K562 (cell line): ENCODE measurements around the gene SGMS1. TPM values are rescaled to one million over a fixed set of nuclear protein-coding genes. Genes with fewer than 3 reads are reported as not detected.

ENCODE experiments used
- ATAC-seq: fragments of 200-7000 bp; cut with Tn5 transposase; 3 replicates; pipeline ENCODE4 v1.9.1; 2020; ENCODE audit warnings: moderate library complexity
- BruUV-seq: library from RNA; stranded (reverse); fragments of 400-500 nt; replicated peaks from 2 replicates; lab custom pipeline; 2021; lab: Mats Ljungman, UMichigan
- CTCF ChIA-PET: fragments of 300-600 bp; formaldehyde crosslinking; extraction: SDS; loops from one replicate; lab custom pipeline; 2021; ENCODE audit warnings: low intra/inter-chr PET ratio; lab: Yijun Ruan, JAX
- POLR2A ChIA-PET: fragments of 300-600, 350-650 bp; sonication (Branson Sonifier 250); formaldehyde crosslinking; extraction: SDS; loops from one replicate; lab custom pipeline; 2021; ENCODE audit warnings: antibody characterized with exemption, inconsistent platforms; lab: Yijun Ruan, JAX
- DNase-seq, 4 experiments: peaks; one replicate each; pipeline versions ENCODE4 v3.0.0 to v3.0.0-alpha.2; 2011 to 2018; ENCODE audit warnings: low spot score in 3 of 4, mixed read lengths in 3 of 4; ENCODE audit errors: extremely low read depth in 1 of 4
- FAIRE-seq: peaks from 2 replicates; lab custom pipeline; 2011; peaks lifted over from hg19 to GRCh38; lab: Jason Lieb, UNC
- H2AFZ ChIP-seq: 2 replicates; pipeline ENCODE4 v1.6.0; 2011; ENCODE audit warnings: low read depth, low read length, control low read depth, inconsistent platforms
- H3K27ac ChIP-seq: fragments of 200-600 bp; 3 replicates; pipeline ENCODE4 v1.8.0; 2011; ENCODE audit warnings: low read depth, mild to moderate bottlenecking, control low read depth, inconsistent platforms, low read length, moderate library complexity, mixed read lengths; ENCODE audit errors: extremely low read depth
- H3K27me3 ChIP-seq, 2 experiments: fragments of 300-600 bp in 1 of 2; 2 replicates in 1 of 2; 3 replicates in 1 of 2; pipeline versions ENCODE4 v1.6.0 to v1.8.0; 2011; ENCODE audit warnings: inconsistent platforms in 2 of 2, low read length in 2 of 2, mild to moderate bottlenecking in 1 of 2, mixed read lengths in 1 of 2, moderate library complexity in 1 of 2; ENCODE audit not compliant: control insufficient read depth in 2 of 2, insufficient read depth in 2 of 2
- H3K36me3 ChIP-seq: fragments of 300-600 bp; 3 replicates; pipeline ENCODE4 v1.8.0; 2011; ENCODE audit warnings: mild to moderate bottlenecking, low read length, inconsistent platforms; ENCODE audit not compliant: control insufficient read depth, insufficient read depth
- H3K4me1 ChIP-seq, 2 experiments: fragments of 200-600 bp in 1 of 2; replicated peaks in 1 of 2; 2 replicates in 1 of 2; 3 replicates in 1 of 2; pipeline versions ENCODE4 v1.5.1 to v1.8.0; 2011; ENCODE audit warnings: inconsistent platforms in 2 of 2, low read length in 2 of 2, mild to moderate bottlenecking in 1 of 2, mixed read lengths in 1 of 2, moderate library complexity in 1 of 2; ENCODE audit not compliant: control insufficient read depth in 2 of 2, insufficient read depth in 2 of 2
- H3K4me2 ChIP-seq: 2 replicates; pipeline ENCODE4 v1.6.1; 2011; ENCODE audit warnings: low read length, control low read depth, inconsistent platforms, mixed read lengths; ENCODE audit not compliant: insufficient read depth
- H3K4me3 ChIP-seq: fragments of 200-600 bp; sonication (generic), shearing (Covaris generic); 2 replicates; pipeline ENCODE4 v1.5.1; 2016; ENCODE audit warnings: control low read depth, inconsistent platforms
- H3K79me2 ChIP-seq: fragments of 200-600 bp; 3 replicates; pipeline ENCODE4 v1.8.0; 2011; ENCODE audit warnings: low read length, inconsistent platforms; ENCODE audit not compliant: control insufficient read depth, insufficient read depth
- H3K9ac ChIP-seq, 2 experiments: 2 replicates each; pipeline versions ENCODE4 v1.6.0 to v1.6.1; 2011; ENCODE audit warnings: low read depth in 2 of 2, low read length in 2 of 2, control low read depth in 1 of 2, inconsistent platforms in 1 of 2, mild to moderate bottlenecking in 1 of 2, mixed read lengths in 1 of 2; ENCODE audit not compliant: insufficient read depth in 1 of 2
- H3K9me1 ChIP-seq: one replicate; pipeline ENCODE4 v1.6.0; 2011; ENCODE audit warnings: inconsistent platforms, mild to moderate bottlenecking, low read length, moderate library complexity; ENCODE audit not compliant: control insufficient read depth, insufficient read depth
- H3K9me3 ChIP-seq: replicated peaks from 2 replicates; pipeline ENCODE4 v1.5.1; 2011; ENCODE audit warnings: low read depth, low read length, inconsistent platforms; ENCODE audit not compliant: control insufficient read depth, insufficient read depth
- H4K20me1 ChIP-seq: replicated peaks from 2 replicates; pipeline ENCODE4 v1.6.1; 2011; ENCODE audit warnings: low read length, inconsistent platforms, mixed read lengths; ENCODE audit not compliant: control insufficient read depth, insufficient read depth
- HSF4 ChIP-seq: fragments of 250-450 bp; sonication (Bioruptor Pico); IDR thresholded peaks from 2 replicates; pipeline ENCODE4 v2.1.2; 2022; ENCODE audit warnings: mild to moderate bottlenecking, moderate library complexity, borderline replicate concordance
- KDM2B ChIP-seq: fragments of 250-450 bp; sonication (Bioruptor Pico); IDR thresholded peaks from 2 replicates; pipeline ENCODE4 v1.8.0; 2021; ENCODE audit warnings: mild to moderate bottlenecking, moderate library complexity
- MAZ ChIP-seq, 2 experiments: fragments of 450-650 bp in 1 of 2; sonication (generic) in 1 of 2; formaldehyde crosslinking; IDR thresholded peaks in 1 of 2; conservative IDR thresholded peaks in 1 of 2; 2 replicates each; pipeline versions ENCODE4 v1.4.0 to v1.5.0; 2020; ENCODE audit warnings: mild to moderate bottlenecking in 1 of 2, missing genetic modification reagents in 1 of 2
- PHF21A ChIP-seq: fragments of 450-650 bp; IDR thresholded peaks from 2 replicates; pipeline ENCODE4 v1.6.1; 2017; ENCODE audit warnings: low read depth, borderline replicate concordance
- PRPF4 ChIP-seq: fragments of 200-400 bp; formaldehyde crosslinking; IDR thresholded peaks from one replicate; pipeline ENCODE4 v1.6.1; 2017; ENCODE audit warnings: low read length, low read depth, mild to moderate bottlenecking; ENCODE audit not compliant: insufficient read depth, poor library complexity, severe bottlenecking
- RBM22 ChIP-seq: fragments of 200-400 bp; formaldehyde crosslinking; IDR thresholded peaks from 2 replicates; pipeline ENCODE4 v1.6.1; 2018; ENCODE audit warnings: low read length, low read depth; ENCODE audit not compliant: poor library complexity, severe bottlenecking
- SRSF7 ChIP-seq: fragments of 200-400 bp; formaldehyde crosslinking; optimal IDR thresholded peaks from 2 replicates; pipeline ENCODE3; 2017; ENCODE audit warnings: mild to moderate bottlenecking, low read depth, low read length
- TCF7 ChIP-seq: sonication (generic); IDR thresholded peaks from 2 replicates; pipeline ENCODE4 v1.6.1; 2016; ENCODE audit warnings: antibody characterized with exemption, borderline replicate concordance
- ZNF143 ChIP-seq: sonication (generic); formaldehyde crosslinking; IDR thresholded peaks from 2 replicates; pipeline ENCODE4 v1.9.0; 2022; ENCODE audit warnings: mild to moderate bottlenecking, missing genetic modification reagents
- ZNF445 ChIP-seq: fragments of 250-450 bp; sonication (Bioruptor Pico); IDR thresholded peaks from 2 replicates; pipeline ENCODE4 v1.4.0; 2020; ENCODE audit warnings: low read depth, mild to moderate bottlenecking, moderate library complexity
- ZNF766 ChIP-seq: fragments of 200-800 bp; sonication (Bioruptor generic); conservative IDR thresholded peaks from 2 replicates; pipeline ENCODE4 v1.6.1; 2016; ENCODE audit warnings: missing genetic modification characterization, missing compliant biosample characterization
- WGBS: fragments of 100-300 bp; shearing (Covaris generic); methylation state at CpG from one replicate; pipeline ENCODE4 v1.1.6; 2016; ENCODE audit warnings: low coverage, mixed read lengths; ENCODE audit not compliant: insufficient coverage; ENCODE audit errors: missing lambda C conversion rate; 5-methylcytosine and 5-hydroxymethylcytosine counted together
- in situ Hi-C: fragments of 300-500 bp; cut with MboI; formaldehyde crosslinking; loops from 4 replicates; pipeline ENCODE4 v1.15.0; 2018; ENCODE audit warnings: inconsistent platforms, mixed read lengths
- intact Hi-C: fragments of 100-400 bp; cut with micrococcal nuclease; formaldehyde crosslinking; loops from 2 replicates; pipeline ENCODE4 v1.14.2; 2022
- polyA plus RNA-seq, 8 experiments: library from polyadenylated mRNA; depleted of rRNA in 4 of 8; stranded (reverse) in 5 of 8; unstranded in 3 of 8; fragments of >200 nt; fragmentation: Nextera tagmentation in 2 of 8; fragmentation: Illumina TruSeq in 1 of 8; extraction: Ambion mirVana in 2 of 8; extraction: Trizol in 1 of 8; gene quantifications; 2 replicates each; pipeline versions ENCODE4 v1.2.1 to v1.2.3, GENCODE V29; 2011 to 2014; ENCODE audit warnings: inconsistent platforms in 1 of 8, missing spikeins in 1 of 8
- total RNA-seq, 7 experiments: library from RNA; depleted of rRNA in 6 of 7; stranded (reverse); fragments of >200 nt in 6 of 7; fragmentation: Illumina TruSeq in 2 of 7; extraction: Trizol in 2 of 7; gene quantifications; 2 replicates each; pipeline versions ENCODE4 v1.2.1 to v1.2.3, GENCODE V29; 2011 to 2021; ENCODE audit warnings: low replicate concordance in 1 of 7

SGMS1 gene
- total and polyA plus RNA-seq, 9 of the 15 experiments (the other 6 are each of a cell fraction or from before 2014, with no cell fraction given) = 22.6 to 232 (median 82.2) TPM

- no peaks in the 10 kb centered on the region for H4K20me1 ChIP-seq
- in situ Hi-C loops = no loop called here
- H2AFZ ChIP-seq = no peak overlapping the region
- no peak overlapping the region for H3K4me2 ChIP-seq
- ChIA-PET CTCF (no interaction called here), POLR2A (interaction anchor here (1.0 to 2.1 kb wide), 2 partner anchors 11 to 16 kb away, joined by 5 to 14 read pairs; no protein-coding TSS in a partner anchor)
- TF ChIP-seq TCF7 (no peak), RBM22 (peak; percentile 29)
- no peak overlapping the region for H3K4me3 ChIP-seq
- H3K9ac ChIP-seq = no peak overlapping the region
- WGBS = 60% methylated on average over 2 of the region's 2 CpGs
- H3K79me2 ChIP-seq = peaks cover 97% of the 10 kb centered on the region
- H3K27ac ChIP-seq = no peak overlapping the region
- H3K9me3 ChIP-seq = no peaks in the 10 kb centered on the region
- intact Hi-C loops = no loop called here
- peaks cover 0 to 14% of the 10 kb centered on the region in 2 experiments; a peak in 3 of 5 replicates for H3K4me1 ChIP-seq
- ATAC-seq (no peak), FAIRE-seq (no peak), DNase-seq (no peak)
- BruUV-seq = no TSS peak
- no peaks in the 10 kb centered on the region for H3K27me3 ChIP-seq
- no peaks in the 10 kb centered on the region for H3K9me1 ChIP-seq
- H3K36me3 ChIP-seq = peaks cover 65% of the 10 kb centered on the region
Measured at GRCh38 chr10:50341987-50342386, 281.8 kb downstream of the SGMS1 start.

- in situ Hi-C loops = no loop called here
- 58% methylated on average over 4 of the region's 4 CpGs for WGBS
- BruUV-seq = no TSS peak
- no peak for ATAC-seq
- no peak for FAIRE-seq
- no peak overlapping the region for H3K9ac ChIP-seq
- H3K4me1 ChIP-seq = peaks cover 17 to 56% of the 10 kb centered on the region in 2 experiments
- H3K4me2 ChIP-seq = peak overlapping the region; percentile 33; the same call in 1 of the 2 replicates
- peak overlapping the region; percentile 8; the same call in 2 of the 3 replicates for H3K27ac ChIP-seq
- intact Hi-C loops = no loop called here
- no peaks in the 10 kb centered on the region for H3K9me1 ChIP-seq
- no peak for DNase-seq
- ChIA-PET CTCF (interaction anchor here (0.6 kb wide), 1 partner anchor 75 kb away, joined by 3 read pairs; no protein-coding TSS in a partner anchor), POLR2A (interaction anchor here (0.5 to 1.7 kb wide), 8 partner anchors 9 to 241 kb away, joined by 3 to 7 read pairs (median 3); no protein-coding TSS in a partner anchor)
- H3K36me3 ChIP-seq = peaks cover 74% of the 10 kb centered on the region
- no peaks in the 10 kb centered on the region for H3K9me3 ChIP-seq
- H3K79me2 ChIP-seq = peaks cover 99% of the 10 kb centered on the region
- H3K4me3 ChIP-seq = no peak overlapping the region
- H4K20me1 ChIP-seq = no peaks in the 10 kb centered on the region
- no peak overlapping the region for H2AFZ ChIP-seq
- H3K27me3 ChIP-seq = no peaks in the 10 kb centered on the region
- TF ChIP-seq PHF21A (no peak), ZNF445 (no peak), KDM2B (CRISPR knock-in tag) (no peak), PRPF4 (no peak), SRSF7 (no peak), ZNF766 (CRISPR knock-in tag) (peak; percentile 51; the same call in 1 of the 2 replicates), MAZ (CRISPR knock-in tag; conservative IDR thresholded peaks at IDR 0.05 in 1 of 2, IDR thresholded peaks at IDR 0.05 in 1 of 2) (no peak), ZNF143 (CRISPR knock-in tag) (no peak), HSF4 (no peak)
Measured at GRCh38 chr10:50336140-50336539, 287.6 kb downstream of the SGMS1 start.
